NCI-H748 (cell line): Measurements from ENCODE around the gene GINM1.
A peak's percentile ranks its signal among the peaks of the same experiment; 100 is the strongest.

ENCODE experiments used
- DNase-seq: peaks from one replicate; lab custom pipeline; 2025; ENCODE audit not compliant: unreplicated experiment; lab: John Stamatoyannopoulos, UW

Gene GINM1

GRCh38 chr6:149565527-149566409, at the start of gene GINM1:
TSS of gene GINM1 (plus strand) at chr6:149566375. CDS start at chr6:149566415, 40 bp downstream.
- peak; percentile 93 for DNase-seq

GRCh38 chr6:149529650-149530049, 36.5 kb upstream of the GINM1 start:
- DNase-seq: no peak

- DNase-seq: no peak
Observed at GRCh38 chr6:149534742-149535141, 31.4 kb upstream of the GINM1 start.

GRCh38 chr6:149541139-149541538, 25.0 kb upstream of the GINM1 start:
- DNase-seq: no peak

- DNase-seq: no peak
Observed at GRCh38 chr6:149544646-149545257, 21.4 kb upstream of the GINM1 start.

GRCh38 chr6:149545258-149545753, 20.9 kb upstream of the GINM1 start:
- DNase-seq: peak; percentile 41

- peak; percentile 94 for DNase-seq
Observed at GRCh38 chr6:149545754-149546471, 20.3 kb upstream of the GINM1 start, which contains the start of gene PPIL4. TSS of gene PPIL4 (minus strand) at chr6:149546043. CDS start at chr6:149546005, 38 bp downstream.

- no peak for DNase-seq
Observed at GRCh38 chr6:149551920-149552319, 14.3 kb upstream of the GINM1 start.

GRCh38 chr6:149558029-149558428, 8.1 kb upstream of the GINM1 start:
- no peak for DNase-seq

GRCh38 chr6:149559389-149559788, 6.8 kb upstream of the GINM1 start:
- no peak for DNase-seq

- peak; percentile 13 for DNase-seq
Observed at GRCh38 chr6:149560736-149561135, 5.4 kb upstream of the GINM1 start.

GRCh38 chr6:149563203-149563927, 2.8 kb upstream of the GINM1 start:
- no peak for DNase-seq

- no peak for DNase-seq
Observed at GRCh38 chr6:149563928-149564325, 2.2 kb upstream of the GINM1 start.

- peak; percentile 83 for DNase-seq
Observed at GRCh38 chr6:149566410-149567193, 427 bp downstream of the GINM1 start.

GRCh38 chr6:149567194-149567586, 1.0 kb downstream of the GINM1 start:
- DNase-seq: peak; percentile 38

- DNase-seq: no peak
Observed at GRCh38 chr6:149567945-149568585, 1.9 kb downstream of the GINM1 start.

GRCh38 chr6:149580880-149581279, 14.7 kb downstream of the GINM1 start:
- DNase-seq: no peak

GRCh38 chr6:149581349-149581748, 15.2 kb downstream of the GINM1 start:
- no peak for DNase-seq

- no peak for DNase-seq
Observed at GRCh38 chr6:149586149-149586548, 20.0 kb downstream of the GINM1 start.
